ENCODE data around the gene WDR82. TPM values are rescaled to one million over a fixed set of nuclear protein-coding genes. Genes with fewer than 3 reads are reported as not detected.
A peak's percentile ranks its signal among the peaks of the same experiment; 100 is the strongest.
"Not testable (repeated sequence)": the region's sequence is repeated elsewhere in the genome, so short reads cannot be mapped to it uniquely, and the experiment has no call there.

The WDR82 gene
- total and polyA plus RNA-seq, 9 donors = 52.6 to 103 (median 87.9) TPM

DNA sequence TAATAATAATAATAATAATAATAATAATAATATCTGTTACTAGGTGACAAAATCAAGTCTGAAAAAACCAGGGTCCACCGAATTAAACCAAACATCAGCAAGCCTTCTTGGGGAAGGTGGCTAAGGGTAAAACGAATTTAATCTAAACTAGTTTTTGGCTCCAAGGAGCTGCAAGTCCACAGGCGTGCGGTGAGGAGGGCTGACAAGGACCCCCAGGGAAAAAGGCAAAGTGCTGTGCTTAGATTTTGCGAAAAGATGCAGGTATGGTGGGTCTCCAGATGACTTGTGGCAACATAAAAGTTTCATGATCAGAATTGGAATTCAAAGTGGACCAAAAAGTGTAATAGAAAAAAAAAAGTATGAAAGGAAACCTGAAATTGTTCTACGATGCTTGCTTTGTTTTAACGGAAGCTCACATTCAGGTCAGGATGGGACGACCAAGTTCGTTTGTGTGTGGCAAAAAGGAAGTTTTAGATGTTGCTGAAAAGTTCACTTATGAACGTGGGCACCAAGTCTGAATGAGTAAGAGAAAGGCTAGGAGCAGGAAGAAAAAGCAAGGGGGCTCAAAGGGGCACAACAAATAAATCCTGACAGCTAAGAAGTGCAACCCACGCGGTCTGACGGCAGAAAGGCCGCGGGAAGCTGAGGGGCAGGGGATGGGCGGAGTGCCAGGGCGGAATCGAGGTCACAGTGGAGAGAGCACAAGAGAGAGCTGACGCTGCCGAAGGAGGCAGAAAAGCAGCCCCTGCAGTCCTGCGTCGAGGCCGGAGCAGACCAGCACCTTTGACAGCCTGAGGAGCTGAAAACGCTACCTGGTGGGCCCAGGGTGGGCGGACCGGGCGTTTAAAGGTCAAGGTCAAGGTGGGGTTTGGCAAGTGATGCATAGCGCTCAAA is 1.1 kb downstream of the WDR82 start:
- H3K36me3 ChIP-seq (ENCODE audit: control insufficient read depth, insufficient read depth, low read length) = peaks cover 21% of the 10 kb centered on the region
- peak; percentile 81 for DNase-seq
- WGBS (ENCODE audit: insufficient coverage) = 1% methylated on average over 23 of the region's 28 CpGs
- peak overlapping the region; percentile 74 for H3K4me3 ChIP-seq (ENCODE audit: low read length)
- peaks cover 33% of the 10 kb centered on the region for H3K4me1 ChIP-seq (ENCODE audit: control insufficient read depth, insufficient read depth, low read length)
- H3K27me3 ChIP-seq (ENCODE audit: control insufficient read depth, insufficient read depth, low read length) = no peaks in the 10 kb centered on the region
- no peaks in the 10 kb centered on the region for H3K9me3 ChIP-seq (replicated peaks; ENCODE audit: control insufficient read depth, low read depth, low read length)
- H3K27ac ChIP-seq (ENCODE audit: low read length) = peak overlapping the region; percentile 96

DNA sequence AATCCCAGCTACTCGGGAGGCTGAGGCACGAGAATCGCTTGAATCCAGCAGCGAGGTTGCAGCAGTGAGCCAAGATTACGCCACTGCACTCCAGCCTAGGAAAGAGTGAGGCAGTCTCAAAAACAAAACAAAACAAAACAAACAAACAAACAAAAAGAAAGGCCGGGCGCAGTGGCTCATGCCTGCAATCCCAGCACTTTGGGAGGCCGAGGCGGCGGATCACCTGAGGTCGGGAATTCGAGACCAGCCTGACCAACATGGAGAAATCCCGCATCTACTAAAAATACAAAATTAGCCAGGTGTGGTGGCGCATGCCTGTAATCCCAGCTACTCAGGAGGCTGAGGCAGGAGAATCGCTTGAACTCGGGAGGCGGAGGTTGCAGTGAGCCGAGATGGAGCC is 3.7 kb downstream of the WDR82 start:
- not testable (repeated sequence) for H3K27me3 ChIP-seq (ENCODE audit: control insufficient read depth, insufficient read depth, low read length); H3K27ac ChIP-seq (ENCODE audit: low read length); DNase-seq; H3K9me3 ChIP-seq (replicated peaks; ENCODE audit: control insufficient read depth, low read depth, low read length); H3K4me3 ChIP-seq (ENCODE audit: low read length)
- 77% methylated on average over 5 of the region's 18 CpGs for WGBS (ENCODE audit: insufficient coverage)
- Histone ChIP-seq H3K36me3 (ENCODE audit: control insufficient read depth, insufficient read depth, low read length) (peaks cover 25% of the 10 kb centered on the region), H3K4me1 (ENCODE audit: control insufficient read depth, insufficient read depth, low read length) (peaks cover 33% of the 10 kb centered on the region)

DNA sequence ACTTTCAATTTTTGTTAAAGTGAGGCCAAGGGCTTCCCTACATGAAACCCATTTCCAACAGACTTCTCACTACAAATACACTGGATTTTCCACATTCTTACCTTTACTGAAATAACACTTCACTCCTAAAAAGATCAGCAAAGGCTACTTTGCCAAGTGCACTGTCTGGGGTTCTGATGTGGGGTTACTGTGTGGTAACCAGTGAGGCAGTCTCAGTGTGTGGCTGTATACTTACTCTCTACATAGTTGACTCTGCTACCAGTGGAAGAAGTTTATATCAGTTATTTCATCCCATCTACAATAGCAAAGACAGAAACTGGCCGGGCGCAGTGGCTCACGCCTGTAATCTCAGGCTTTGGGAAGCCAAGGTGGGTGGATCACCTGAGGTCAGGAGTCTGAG is 5.6 kb downstream of the WDR82 start:
- WGBS (ENCODE audit: insufficient coverage) = no CpG with 5 or more reads among the region's 3 CpGs
- Histone ChIP-seq H3K36me3 (ENCODE audit: control insufficient read depth, insufficient read depth, low read length) (peaks cover 36% of the 10 kb centered on the region), H3K4me3 (ENCODE audit: low read length) (no peak overlapping the region), H3K27me3 (ENCODE audit: control insufficient read depth, insufficient read depth, low read length) (no peaks in the 10 kb centered on the region), H3K4me1 (ENCODE audit: control insufficient read depth, insufficient read depth, low read length) (peaks cover 25% of the 10 kb centered on the region), H3K9me3 (replicated peaks; ENCODE audit: control insufficient read depth, low read depth, low read length) (no peaks in the 10 kb centered on the region), H3K27ac (ENCODE audit: low read length) (no peak overlapping the region)
- DNase-seq = no peak

DNA sequence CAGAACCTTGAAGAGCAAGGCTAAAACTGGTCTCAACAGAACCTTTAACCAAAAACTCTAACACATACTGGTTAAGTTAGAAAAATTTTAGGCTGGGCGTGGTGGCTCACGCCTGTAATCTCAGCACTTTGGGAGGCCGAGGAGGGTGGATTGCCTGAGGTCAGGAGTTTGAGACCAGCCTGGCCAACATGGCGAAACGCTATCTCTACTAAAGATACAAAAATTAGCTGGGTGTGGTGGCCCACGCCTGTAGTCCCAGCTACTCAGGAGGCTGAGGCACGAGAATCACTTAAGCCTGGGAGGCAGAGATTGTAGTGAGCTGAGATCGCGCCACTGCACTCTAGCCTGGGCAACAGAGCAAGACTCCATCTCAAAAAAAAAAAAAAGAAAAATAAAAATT is 6.3 kb downstream of the WDR82 start:
- not testable (repeated sequence) for H3K27ac ChIP-seq (ENCODE audit: low read length); H3K27me3 ChIP-seq (ENCODE audit: control insufficient read depth, insufficient read depth, low read length); H3K9me3 ChIP-seq (replicated peaks; ENCODE audit: control insufficient read depth, low read depth, low read length); H3K4me3 ChIP-seq (ENCODE audit: low read length); DNase-seq
- peaks cover 38% of the 10 kb centered on the region for H3K36me3 ChIP-seq (ENCODE audit: control insufficient read depth, insufficient read depth, low read length)
- H3K4me1 ChIP-seq (ENCODE audit: control insufficient read depth, insufficient read depth, low read length) = peaks cover 25% of the 10 kb centered on the region
- no CpG with 5 or more reads among the region's 9 CpGs for WGBS (ENCODE audit: insufficient coverage)

DNA sequence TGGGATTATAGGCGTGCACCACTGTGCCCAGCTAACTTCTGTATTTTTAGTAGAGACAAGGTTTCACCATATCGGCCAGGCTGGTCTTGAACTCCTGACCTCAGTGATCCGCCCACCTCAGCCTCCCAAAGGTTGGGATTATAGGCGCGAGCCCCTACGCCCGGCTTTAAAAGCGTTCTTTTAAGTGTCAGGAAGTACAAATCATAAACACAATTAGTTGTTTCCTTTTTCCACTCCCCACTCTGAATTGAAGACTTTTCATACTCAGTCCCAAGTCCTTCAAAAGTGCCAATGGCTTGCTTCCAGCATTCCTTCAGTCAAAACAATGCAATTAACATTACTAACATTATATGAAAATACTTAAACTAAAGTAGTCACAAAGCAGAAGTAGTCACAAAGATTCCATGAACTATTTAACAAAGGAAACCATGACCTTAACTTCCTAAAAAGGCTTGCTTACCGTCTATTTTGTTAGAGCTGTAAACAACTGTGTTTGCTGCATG is 8.1 kb downstream of the WDR82 start:
- no peaks in the 10 kb centered on the region for H3K9me3 ChIP-seq (replicated peaks; ENCODE audit: control insufficient read depth, low read depth, low read length)
- H3K36me3 ChIP-seq (ENCODE audit: control insufficient read depth, insufficient read depth, low read length) = peaks cover 51% of the 10 kb centered on the region
- DNase-seq = peak; percentile 48
- peak overlapping the region; percentile 49 for H3K27ac ChIP-seq (ENCODE audit: low read length)
- H3K4me3 ChIP-seq (ENCODE audit: low read length) = no peak overlapping the region
- peaks cover 12% of the 10 kb centered on the region for H3K4me1 ChIP-seq (ENCODE audit: control insufficient read depth, insufficient read depth, low read length)
- WGBS (ENCODE audit: insufficient coverage) = 45% methylated on average over 6 of the region's 9 CpGs
- no peaks in the 10 kb centered on the region for H3K27me3 ChIP-seq (ENCODE audit: control insufficient read depth, insufficient read depth, low read length)

DNA sequence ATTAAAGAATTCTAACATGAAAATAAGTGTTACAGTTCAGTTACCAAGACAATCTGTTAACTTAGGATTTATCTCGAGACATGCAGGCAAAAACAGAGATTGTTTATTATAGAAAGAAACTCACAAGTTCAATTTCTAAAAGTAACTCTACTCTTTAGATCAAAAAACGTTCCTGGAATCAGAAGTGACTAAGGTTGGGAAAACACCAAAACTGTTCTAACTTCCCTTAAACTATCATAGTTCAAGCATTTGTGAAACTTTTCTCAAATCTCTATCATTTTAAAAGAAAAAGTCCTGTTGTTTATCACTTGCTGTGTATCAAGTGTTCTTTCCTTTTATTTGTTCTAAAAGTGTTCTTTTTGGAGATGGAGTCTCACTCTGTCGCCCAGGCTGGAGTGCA is 8.7 kb downstream of the WDR82 start:
- peaks cover 12% of the 10 kb centered on the region for H3K4me1 ChIP-seq (ENCODE audit: control insufficient read depth, insufficient read depth, low read length)
- no CpG with 5 or more reads among the region's 3 CpGs for WGBS (ENCODE audit: insufficient coverage)
- peak overlapping the region; percentile 49 for H3K27ac ChIP-seq (ENCODE audit: low read length)

DNA sequence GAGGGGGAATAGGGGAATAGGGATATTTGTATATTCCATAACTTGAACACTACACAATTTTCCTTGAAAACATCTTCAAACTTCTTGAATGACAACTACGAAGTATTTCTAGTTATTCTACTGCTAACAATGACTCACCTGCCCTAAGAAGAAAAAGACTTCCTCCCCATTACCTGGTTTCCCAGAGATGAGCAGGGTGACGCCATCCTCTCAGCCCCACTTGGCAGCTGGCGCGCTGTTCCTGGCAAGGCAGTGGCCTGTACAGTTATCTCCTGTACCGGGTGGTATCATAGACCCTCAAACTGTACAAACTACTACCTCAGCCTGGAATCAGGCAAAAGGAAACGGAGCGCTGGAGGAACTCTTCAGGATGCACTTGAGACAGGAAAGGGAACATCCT is 10.4 kb downstream of the WDR82 start:
- peaks cover 57% of the 10 kb centered on the region for H3K36me3 ChIP-seq (ENCODE audit: control insufficient read depth, insufficient read depth, low read length)
- H3K27me3 ChIP-seq (ENCODE audit: control insufficient read depth, insufficient read depth, low read length) = no peaks in the 10 kb centered on the region
- H3K27ac ChIP-seq (ENCODE audit: low read length) = no peak overlapping the region
- WGBS (ENCODE audit: insufficient coverage) = 92% methylated on average over 6 of the region's 7 CpGs
- H3K4me1 ChIP-seq (ENCODE audit: control insufficient read depth, insufficient read depth, low read length) = peaks cover 7% of the 10 kb centered on the region
- no peaks in the 10 kb centered on the region for H3K9me3 ChIP-seq (replicated peaks; ENCODE audit: control insufficient read depth, low read depth, low read length)
- no peak for DNase-seq
- no peak overlapping the region for H3K4me3 ChIP-seq (ENCODE audit: low read length)

More for the DNA sequence above, 8.7 kb downstream of the WDR82 start:
- no peaks in the 10 kb centered on the region for H3K27me3 ChIP-seq (ENCODE audit: control insufficient read depth, insufficient read depth, low read length)
- no peak overlapping the region for H3K4me3 ChIP-seq (ENCODE audit: low read length)
- no peak for DNase-seq
- H3K9me3 ChIP-seq (replicated peaks; ENCODE audit: control insufficient read depth, low read depth, low read length) = no peaks in the 10 kb centered on the region
- H3K36me3 ChIP-seq (ENCODE audit: control insufficient read depth, insufficient read depth, low read length) = peaks cover 52% of the 10 kb centered on the region

DNA sequence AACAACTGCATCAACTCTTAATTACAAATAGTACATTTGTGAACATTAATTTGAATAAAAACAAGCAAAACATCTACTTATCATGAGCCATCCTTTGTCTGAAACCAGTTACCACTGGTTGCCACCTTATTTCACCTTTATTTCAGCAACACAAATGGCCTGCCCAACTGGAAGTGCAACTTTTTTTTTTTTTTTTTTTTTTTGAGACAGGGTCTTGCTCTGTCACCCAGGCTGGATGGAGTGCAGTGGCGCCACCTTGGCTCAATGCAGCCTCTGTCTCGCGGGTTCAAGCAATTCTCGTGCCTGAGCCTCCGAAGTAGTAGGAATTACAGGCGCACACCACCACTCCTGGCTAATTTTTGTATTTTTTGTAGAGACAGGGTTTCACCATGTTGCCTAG is 13.1 kb downstream of the WDR82 start:
- H3K27ac ChIP-seq (ENCODE audit: low read length) = no peak overlapping the region
- 93% methylated on average over 3 of the region's 6 CpGs for WGBS (ENCODE audit: insufficient coverage)

DNA sequence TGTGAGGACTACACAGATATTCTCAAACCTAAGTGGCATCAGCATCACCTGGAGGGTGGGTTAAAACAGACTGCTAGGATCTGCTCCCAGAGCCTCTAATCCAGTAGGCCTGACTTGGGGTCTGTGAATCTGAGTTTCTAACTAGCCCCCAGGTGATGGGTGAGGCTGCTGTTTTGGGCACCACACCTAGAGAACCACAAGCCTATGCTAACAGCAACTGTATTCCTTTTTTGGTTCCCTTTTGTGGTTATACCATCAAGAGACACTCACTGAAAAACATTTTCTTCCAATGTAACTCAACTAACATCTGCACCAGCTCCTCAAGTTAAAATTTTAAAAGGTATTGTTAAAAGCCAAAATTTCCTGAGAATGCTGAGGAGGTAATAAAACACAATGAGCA is 16.0 kb downstream of the WDR82 start:
- Histone ChIP-seq H3K27me3 (ENCODE audit: control insufficient read depth, insufficient read depth, low read length) (no peaks in the 10 kb centered on the region), H3K4me3 (ENCODE audit: low read length) (no peak overlapping the region), H3K9me3 (replicated peaks; ENCODE audit: control insufficient read depth, low read depth, low read length) (no peaks in the 10 kb centered on the region), H3K36me3 (ENCODE audit: control insufficient read depth, insufficient read depth, low read length) (peaks cover 78% of the 10 kb centered on the region), H3K27ac (ENCODE audit: low read length) (no peak overlapping the region), H3K4me1 (ENCODE audit: control insufficient read depth, insufficient read depth, low read length) (no peaks in the 10 kb centered on the region)
- no peak for DNase-seq

More for the DNA sequence above, 13.1 kb downstream of the WDR82 start:
- Histone ChIP-seq H3K4me3 (ENCODE audit: low read length) (no peak overlapping the region), H3K36me3 (ENCODE audit: control insufficient read depth, insufficient read depth, low read length) (peaks cover 65% of the 10 kb centered on the region), H3K9me3 (replicated peaks; ENCODE audit: control insufficient read depth, low read depth, low read length) (no peaks in the 10 kb centered on the region), H3K27me3 (ENCODE audit: control insufficient read depth, insufficient read depth, low read length) (no peaks in the 10 kb centered on the region), H3K4me1 (ENCODE audit: control insufficient read depth, insufficient read depth, low read length) (no peaks in the 10 kb centered on the region)
- DNase-seq = no peak

DNA sequence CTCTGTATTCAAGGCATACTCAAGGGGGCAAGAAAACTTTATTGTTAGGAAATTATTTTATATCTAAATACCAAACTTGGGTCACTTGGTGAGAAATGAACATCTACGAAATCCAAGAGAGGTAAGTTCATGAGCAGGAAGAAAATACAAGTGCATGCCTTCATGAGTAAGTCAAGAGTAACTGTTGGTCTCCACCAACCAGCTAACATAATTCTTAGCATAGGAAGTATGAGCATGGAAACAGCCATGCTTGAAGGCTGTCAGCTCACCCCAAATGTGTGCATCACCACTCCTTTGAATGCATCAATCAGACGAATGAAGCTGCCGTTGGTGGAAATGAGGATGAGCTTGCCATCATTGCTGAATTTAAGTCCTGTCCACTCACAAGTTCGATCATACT is 19.0 kb downstream of the WDR82 start:
- WGBS (ENCODE audit: insufficient coverage) = 100% methylated on average over 1 of the region's 4 CpGs
- Histone ChIP-seq H3K36me3 (ENCODE audit: control insufficient read depth, insufficient read depth, low read length) (peaks cover 86% of the 10 kb centered on the region), H3K4me1 (ENCODE audit: control insufficient read depth, insufficient read depth, low read length) (no peaks in the 10 kb centered on the region), H3K27me3 (ENCODE audit: control insufficient read depth, insufficient read depth, low read length) (no peaks in the 10 kb centered on the region), H3K27ac (ENCODE audit: low read length) (no peak overlapping the region), H3K9me3 (replicated peaks; ENCODE audit: control insufficient read depth, low read depth, low read length) (no peaks in the 10 kb centered on the region), H3K4me3 (ENCODE audit: low read length) (no peak overlapping the region)
- DNase-seq = no peak
